ENCODE data around the gene GIN1. TPM values are rescaled to one million over a fixed set of nuclear protein-coding genes. Genes with fewer than 3 reads are reported as not detected.

Gene GIN1
- polyA plus RNA-seq, 4 donors, result 10.2 to 16.6 (median 12.5) TPM

DNA sequence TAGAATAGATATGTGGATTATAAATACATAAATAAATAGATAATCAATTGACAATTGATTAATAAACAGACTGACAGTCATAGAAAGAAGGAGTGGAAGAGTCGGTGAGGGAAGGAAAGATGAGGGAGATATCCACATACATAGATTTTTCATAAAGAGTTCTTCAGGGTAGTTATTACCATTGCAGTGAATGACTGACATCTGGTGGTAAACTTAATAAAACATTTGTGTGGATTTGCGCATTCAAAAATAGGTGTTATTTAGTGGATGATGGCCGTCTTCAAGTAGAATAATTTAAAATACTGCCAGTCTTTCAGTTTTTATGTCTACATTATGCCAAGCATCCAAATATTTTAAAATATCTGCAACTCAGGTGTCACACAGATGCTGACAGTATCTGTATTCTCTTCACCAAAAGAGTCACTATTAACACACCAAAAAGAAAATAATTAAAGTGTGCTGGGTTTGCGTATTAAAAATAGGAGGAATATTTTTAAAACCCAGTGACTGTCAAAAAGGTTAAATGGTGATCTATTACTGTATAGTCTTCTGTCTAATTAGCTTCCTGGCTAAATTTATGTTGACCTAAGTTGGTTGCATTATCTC, 78.8 kb downstream of the GIN1 start:
- DNase-seq (ENCODE audit: low read depth in 4 of 4, low spot score in 2 of 4), result peak in 1 of 4 donors; percentile 12

DNA sequence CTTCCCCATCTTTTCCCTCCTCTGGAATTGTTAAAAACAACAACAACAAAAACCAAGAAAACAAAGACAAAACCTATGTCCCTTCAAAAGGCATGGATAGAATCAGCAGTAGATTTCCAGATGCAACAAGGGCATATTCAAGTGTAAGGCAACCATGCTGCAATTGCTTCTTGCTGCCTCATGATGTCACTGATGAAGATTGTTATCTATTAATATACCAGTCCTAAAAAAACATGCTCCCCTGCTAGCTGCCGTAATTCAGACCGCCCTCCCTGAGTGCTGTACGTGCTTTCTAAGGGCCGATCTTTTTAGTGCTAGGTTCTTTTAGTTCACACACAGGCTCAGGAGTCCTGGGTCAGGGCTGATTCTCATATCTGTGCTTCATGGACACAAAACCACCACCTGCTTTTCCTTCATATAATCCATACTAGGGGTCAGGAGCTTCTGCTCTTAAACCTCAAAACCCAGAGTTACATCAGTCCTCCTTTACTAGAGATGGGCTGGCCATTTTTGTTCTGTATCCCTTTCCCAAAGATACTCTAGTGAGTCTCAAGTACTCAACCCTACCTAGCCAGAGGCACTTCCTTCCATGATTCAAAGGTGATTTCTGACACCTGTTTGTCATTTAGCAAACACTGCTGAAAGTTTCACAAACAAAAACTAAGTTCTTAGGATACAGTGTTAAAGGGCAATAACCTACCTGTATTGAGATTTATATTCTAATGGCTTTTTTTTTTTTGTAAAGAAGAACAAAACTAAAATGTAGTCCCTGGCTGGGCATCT, 82.1 kb downstream of the GIN1 start:
- no peak for DNase-seq (ENCODE audit: low read depth in 4 of 4, low spot score in 2 of 4)

DNA sequence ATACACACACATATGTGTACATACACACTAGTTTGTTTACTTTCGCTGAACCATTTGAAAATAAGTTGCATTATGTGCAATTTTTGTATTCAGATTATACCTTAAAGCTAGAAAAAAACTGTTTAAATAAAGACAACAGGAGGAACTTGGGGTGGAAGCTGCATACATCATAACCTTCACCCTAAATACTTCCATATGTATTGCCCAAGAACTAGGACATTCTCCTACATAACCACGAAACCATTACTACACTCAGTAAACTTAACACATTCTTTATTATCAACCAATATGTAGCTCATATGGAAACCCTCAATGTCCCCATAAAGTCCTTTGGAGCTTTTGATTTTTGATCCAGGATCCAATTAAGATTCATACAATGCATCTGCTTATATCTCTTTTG, 83.3 kb downstream of the GIN1 start:
- DNase-seq (ENCODE audit: low read depth in 4 of 4, low spot score in 2 of 4), result no peak

Other genes with a start within 250 kb of the GIN1 start
- 10 to 100 TPM; 76.6 to 99.2 (median 83.2) TPM for gene PPIP5K2, start 163 bp upstream of the GIN1 start, polyA plus RNA-seq (ENCODE audit: insufficient read length in 4 of 4)
- gene MACIR, start 138.6 kb upstream of the GIN1 start, polyA plus RNA-seq (ENCODE audit: insufficient read length in 4 of 4), result 10 to 100 TPM; 19.5 to 23.4 (median 20.0) TPM

All from left renal cortex interstitium (tissue), 4 donors.